Stimulated activated CD8-positive, alpha-beta memory T cell treated with anti-CD3 and anti-CD28 coated beads, Interleukin-7, amount 100 ng/mL, for 48 hours (primary cell): Measurements from ENCODE around the gene EPB41.
A peak's percentile ranks its signal among the peaks of the same experiment; 100 is the strongest.
"Not testable (repeated sequence)": the region's sequence is repeated elsewhere in the genome, so short reads cannot be mapped to it uniquely, and the experiment has no call there.

Experiments used
- DNase-seq, 2 donors: peaks; one replicate each; pipeline ENCODE4 v3.0.0-alpha.2; 2020; ENCODE audit warnings: low read depth in 1 of 2; ENCODE audit errors: extremely low read depth in 1 of 2

Gene EPB41

GRCh38 chr1:29094433-29094832 lies 180.1 kb downstream of the EPB41 start:
- no peak for DNase-seq

DNA sequence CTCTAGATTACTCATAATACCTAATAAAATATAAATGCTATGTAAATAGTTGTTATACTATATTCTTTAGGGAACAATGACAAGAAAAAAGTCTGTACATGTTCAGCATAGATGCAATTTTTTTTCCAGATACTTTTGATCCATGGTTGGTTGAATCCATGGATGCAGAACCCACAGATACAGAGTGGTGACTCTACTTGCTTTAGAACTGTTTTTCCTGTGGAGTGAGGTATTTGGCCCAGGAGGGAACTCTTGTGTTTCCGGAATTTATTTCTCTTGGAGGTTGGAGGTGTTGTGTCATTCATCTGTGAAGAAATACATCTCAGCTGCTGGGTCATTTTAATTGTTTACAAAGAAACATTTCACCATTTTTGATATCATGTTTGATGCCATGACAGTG lies 180.6 kb downstream of the EPB41 start:
- no peak for DNase-seq

DNA sequence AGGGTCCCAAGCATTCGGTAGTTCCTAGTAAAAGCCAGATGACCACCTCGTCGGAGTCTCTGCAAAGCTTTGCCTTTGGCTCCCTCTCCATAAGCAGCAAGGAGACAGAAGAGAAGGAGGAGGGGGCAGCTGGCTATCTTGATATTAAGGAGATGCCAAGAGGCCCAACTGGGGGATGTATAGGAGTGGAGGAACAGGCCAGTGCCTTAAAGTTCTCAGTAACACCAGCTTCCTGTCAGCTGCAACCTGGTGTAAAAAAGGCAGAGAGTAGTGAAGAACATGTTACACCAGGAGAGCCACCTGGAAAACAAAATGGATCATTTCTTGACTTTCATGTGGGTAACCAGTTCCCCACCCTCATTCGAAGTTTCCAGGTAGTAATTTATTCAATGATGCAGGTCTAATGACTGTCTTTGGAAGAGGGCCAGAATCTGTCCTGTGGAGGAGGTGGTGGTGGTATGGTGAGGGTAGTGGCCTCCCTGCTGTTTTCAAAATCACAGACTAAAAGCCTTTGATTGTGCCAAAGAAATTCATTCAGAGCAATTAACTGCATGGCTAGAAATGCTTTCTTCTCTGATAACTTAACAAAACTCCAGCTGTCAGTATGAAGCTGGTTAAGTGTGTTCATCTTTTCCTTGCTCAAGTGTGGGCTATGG lies 182.0 kb downstream of the EPB41 start:
- DNase-seq, result no peak

- no peak for DNase-seq
These were observed 184.9 kb downstream of the EPB41 start for GRCh38 chr1:29099286-29099685.

GRCh38 chr1:29100487-29100886 lies 186.1 kb downstream of the EPB41 start:
- no peak for DNase-seq

GRCh38 chr1:29105822-29106221 lies 191.5 kb downstream of the EPB41 start:
- no peak for DNase-seq

DNA sequence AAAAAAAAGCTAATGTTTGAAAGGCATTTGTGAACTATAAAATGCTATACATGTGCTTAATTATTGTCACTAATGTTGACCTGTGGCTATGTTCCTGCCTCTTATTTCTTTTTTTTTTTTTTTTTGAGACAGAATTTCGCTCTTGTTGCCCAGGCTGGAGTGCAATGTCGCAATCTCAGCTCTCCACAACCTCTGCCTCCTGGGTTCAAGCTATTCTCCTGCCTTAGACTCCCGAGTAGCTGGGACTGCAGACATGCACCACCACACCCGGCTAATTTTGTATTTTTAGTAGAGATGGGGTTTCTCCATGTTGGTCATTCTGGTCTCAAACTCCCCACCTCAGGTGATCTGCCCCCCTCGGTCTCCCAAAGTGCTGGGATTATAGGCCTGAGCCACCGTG lies 193.7 kb downstream of the EPB41 start:
- not testable (repeated sequence) for DNase-seq

GRCh38 chr1:29112705-29113412 lies 198.5 kb downstream of the EPB41 start:
- DNase-seq, result no peak

DNA sequence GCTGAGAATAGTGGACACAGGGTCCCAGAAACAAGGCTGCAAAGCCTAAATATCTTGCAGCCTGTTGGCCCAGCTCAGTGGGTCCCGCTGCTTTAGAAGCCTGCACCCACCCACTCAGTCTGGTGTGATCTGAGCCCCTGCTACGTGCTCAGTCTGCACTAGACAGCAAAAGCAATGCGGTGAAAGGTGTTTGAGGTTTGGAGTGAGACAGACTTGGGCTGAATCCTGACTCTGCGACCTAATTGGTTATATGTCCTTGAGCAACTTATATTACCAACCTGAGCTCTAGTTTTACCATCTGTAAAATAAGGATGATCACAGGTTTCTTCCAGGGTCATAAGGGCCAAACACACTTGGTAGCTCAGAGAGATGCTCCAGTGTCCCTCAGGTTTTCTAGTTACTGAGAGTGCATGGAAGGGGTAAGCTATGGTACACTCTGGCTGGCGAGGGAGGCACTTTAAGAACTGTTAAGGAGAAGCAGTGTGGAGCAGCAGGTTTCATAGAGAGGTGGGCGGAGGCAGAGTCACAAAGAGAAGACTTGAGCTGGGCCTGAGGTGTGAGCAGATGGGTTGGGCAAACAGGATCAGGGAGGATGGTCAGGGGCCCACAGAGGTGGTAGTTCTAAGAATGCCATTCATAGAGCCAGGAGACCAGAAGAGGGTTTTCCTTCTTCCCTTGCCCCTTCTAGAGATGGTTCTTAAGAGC lies 199.2 kb downstream of the EPB41 start:
- no peak for DNase-seq

GRCh38 chr1:29114654-29115053 lies 200.3 kb downstream of the EPB41 start:
- no peak for DNase-seq

DNA sequence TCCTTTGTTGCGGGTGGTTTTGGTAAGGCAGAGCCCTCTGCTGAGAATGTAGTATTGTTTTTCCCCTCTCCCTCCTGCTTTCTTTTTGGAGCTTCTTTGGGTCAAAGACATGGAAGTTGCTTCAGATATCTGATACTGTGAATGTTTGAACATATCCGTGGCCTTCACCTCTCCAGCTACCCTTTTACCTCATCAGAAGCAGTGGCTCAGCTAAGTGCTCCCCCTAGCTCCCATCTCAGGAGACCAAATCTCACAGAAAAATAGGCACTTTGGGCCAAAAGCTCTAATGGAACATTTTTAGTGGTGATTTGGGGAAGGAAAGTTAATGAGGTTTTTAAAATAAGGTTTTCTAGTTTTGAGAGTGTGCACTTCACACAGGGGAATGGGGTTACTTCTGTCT lies 203.0 kb downstream of the EPB41 start:
- no peak for DNase-seq

- no peak for DNase-seq
These were observed 205.0 kb downstream of the EPB41 start for GRCh38 chr1:29119121-29119929.

GRCh38 chr1:29120367-29120766 lies 206.0 kb downstream of the EPB41 start:
- no peak for DNase-seq

GRCh38 chr1:29120947-29121485 lies 206.6 kb downstream of the EPB41 start:
- peak in 1 of 2 donors; percentile 42 for DNase-seq

DNA sequence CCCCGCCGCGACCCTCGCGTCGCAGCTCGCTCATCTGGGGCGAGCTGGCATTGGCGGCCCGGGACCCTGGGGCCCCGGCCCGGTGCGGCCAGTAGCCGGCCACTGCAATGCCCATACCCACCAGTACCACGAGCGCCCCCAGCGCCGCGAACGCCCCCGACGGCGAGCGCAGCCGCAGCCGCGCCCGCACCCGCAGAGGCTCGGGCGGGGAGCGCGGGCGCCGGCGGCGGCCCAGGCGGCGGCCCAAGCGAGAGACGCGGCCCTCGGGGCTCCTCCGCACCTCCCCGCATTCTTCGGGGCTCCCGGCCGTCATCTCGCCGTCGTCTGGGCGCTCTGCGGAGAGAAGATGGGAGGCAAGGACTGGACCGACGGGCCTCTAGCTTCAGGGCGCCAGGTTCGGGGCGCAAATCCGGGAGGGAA lies 207.2 kb downstream of the EPB41 start:
- DNase-seq, result no peak

GRCh38 chr1:29121936-29122681 lies 207.7 kb downstream of the EPB41 start:
- no peak for DNase-seq

- no peak for DNase-seq
These were observed 208.3 kb downstream of the EPB41 start for GRCh38 chr1:29122682-29123052.

- DNase-seq, result no peak
These were observed 208.9 kb downstream of the EPB41 start for GRCh38 chr1:29123053-29123886.

- DNase-seq, result no peak
These were observed 209.6 kb downstream of the EPB41 start, which contains the start of gene TMEM200B for GRCh38 chr1:29123887-29124365. TSS of gene TMEM200B (minus strand) at chr1:29123903. CDS start at chr1:29121828, 2,075 bp downstream.
